Upper lobe of right lung (tissue), 1 donor: ENCODE results near the gene COX7B2. TPM values are rescaled to one million over a fixed set of nuclear protein-coding genes. Genes with fewer than 3 reads are reported as not detected.

Experiments used
- ATAC-seq: fragments of 200-7000 bp; cut with Tn5 transposase; one replicate; pipeline ENCODE4 v1.9.1; 2020; ENCODE audit warnings: mild to moderate bottlenecking, moderate library complexity
- DNase-seq: peaks from one replicate; pipeline ENCODE4 v3.0.0-alpha.2; 2020
- H3K27ac ChIP-seq: fragments of 200-600 bp; one replicate; pipeline ENCODE4 v1.8.0; 2022
- H3K27me3 ChIP-seq: fragments of 200-600 bp; one replicate; pipeline ENCODE4 v1.8.0; 2022; ENCODE audit warnings: mild to moderate bottlenecking
- H3K36me3 ChIP-seq: fragments of 200-600 bp; one replicate; pipeline ENCODE4 v1.8.0; 2022
- H3K4me1 ChIP-seq: fragments of 200-600 bp; one replicate; pipeline ENCODE4 v1.8.0; 2022
- H3K4me3 ChIP-seq: fragments of 200-600 bp; one replicate; pipeline ENCODE4 v1.8.0; 2022; ENCODE audit warnings: mild to moderate bottlenecking
- H3K9me3 ChIP-seq: fragments of 200-600 bp; one replicate; pipeline ENCODE4 v1.8.0; 2022
- CTCF ChIP-seq: fragments of 200-600 bp; IDR thresholded peaks from one replicate; pipeline ENCODE4 v1.8.0; 2022; ENCODE audit warnings: antibody characterized with exemption
- intact Hi-C: fragments of 100-400 bp; cut with DNase I; formaldehyde crosslinking; loops from one replicate; pipeline ENCODE4 v1.11.0; 2022
- total RNA-seq: library from RNA; stranded (reverse); fragmentation: NEBNext Ultra II Directional; extraction: Animal tissue kit (Norgen Biotek cat#: 25700); gene quantifications from one replicate; pipeline ENCODE4 v1.2.1, GENCODE V29; 2021
- donor health status: DM: no; HTN: yes; CAD: no; lungs with severe emphysema.

The COX7B2 gene
- total RNA-seq, 1 donor from 2014 or later = not detected

GRCh38 chr4:46937493-46937892 is 28.4 kb upstream of the COX7B2 start:
- DNase-seq = no peak
- Histone ChIP-seq H3K4me1 (no peaks in the 10 kb centered on the region), H3K27me3 (no peaks in the 10 kb centered on the region), H3K9me3 (no peaks in the 10 kb centered on the region), H3K4me3 (no peak overlapping the region), H3K27ac (no peak overlapping the region), H3K36me3 (no peaks in the 10 kb centered on the region)
- no peak for TF ChIP-seq CTCF
- intact Hi-C loops = no loop called here
- no peak for ATAC-seq

- Histone ChIP-seq H3K27me3 (peaks cover 1% of the 10 kb centered on the region), H3K27ac (no peak overlapping the region), H3K4me3 (no peak overlapping the region), H3K4me1 (no peaks in the 10 kb centered on the region), H3K36me3 (no peaks in the 10 kb centered on the region), H3K9me3 (no peaks in the 10 kb centered on the region)
- intact Hi-C loops = no loop called here
- ATAC-seq = no peak
- TF ChIP-seq CTCF = no peak
- DNase-seq = no peak
Observed at GRCh38 chr4:46934726-46935125, 25.7 kb upstream of the COX7B2 start.

DNA sequence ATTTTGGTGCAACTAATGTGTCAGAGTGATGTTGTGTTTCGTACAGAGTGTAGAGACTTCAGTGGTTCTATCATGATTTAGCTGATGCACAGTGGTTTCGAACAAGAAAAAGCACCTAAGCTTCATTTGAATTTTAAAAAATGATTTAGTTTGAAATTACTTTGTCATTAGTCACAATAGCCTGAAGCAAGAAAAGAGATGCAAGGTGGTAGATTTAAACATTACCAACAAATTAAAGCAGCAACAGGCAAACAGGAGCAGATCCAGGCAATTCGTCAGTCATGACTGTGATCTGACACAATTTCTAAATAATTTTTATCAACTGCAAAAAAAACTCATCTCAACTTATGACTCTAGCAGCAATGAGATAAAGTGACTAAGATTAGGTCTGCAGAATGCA is 24.6 kb upstream of the COX7B2 start:
- intact Hi-C loops = no loop called here
- peaks cover 6% of the 10 kb centered on the region for H3K27me3 ChIP-seq
- DNase-seq (no peak), ATAC-seq (no peak)
- no peak for TF ChIP-seq CTCF
- no peak overlapping the region for H3K27ac ChIP-seq
- H3K36me3 ChIP-seq = no peaks in the 10 kb centered on the region
- no peaks in the 10 kb centered on the region for H3K9me3 ChIP-seq
- H3K4me3 ChIP-seq = no peak overlapping the region
- no peaks in the 10 kb centered on the region for H3K4me1 ChIP-seq

- Histone ChIP-seq H3K36me3 (no peaks in the 10 kb centered on the region), H3K27me3 (peaks cover 6% of the 10 kb centered on the region), H3K4me1 (no peaks in the 10 kb centered on the region), H3K27ac (no peak overlapping the region), H3K4me3 (no peak overlapping the region), H3K9me3 (no peaks in the 10 kb centered on the region)
- intact Hi-C loops = no loop called here
- ATAC-seq (peak; percentile 79), DNase-seq (no peak)
- TF ChIP-seq CTCF = peak; percentile 42
Observed at GRCh38 chr4:46931981-46932380, 22.9 kb upstream of the COX7B2 start.

DNA sequence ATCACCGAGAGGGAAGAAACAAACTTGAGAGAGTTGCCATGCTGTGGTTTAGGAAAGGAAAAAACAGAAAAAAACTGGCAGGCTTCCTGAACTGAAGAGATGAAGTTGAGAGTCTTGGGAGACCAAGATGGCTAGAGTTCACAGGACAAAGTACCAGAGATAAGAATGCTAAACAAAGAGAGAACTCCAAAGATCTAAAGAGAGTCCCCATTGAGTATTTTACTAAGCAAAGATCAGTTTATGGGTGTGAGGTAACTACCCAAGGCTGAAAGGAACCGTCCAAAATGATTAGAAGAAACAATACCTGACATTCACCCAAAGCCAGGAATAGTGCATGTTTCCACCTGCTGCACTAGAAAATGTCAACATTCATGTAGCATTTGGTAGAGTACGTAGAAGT is 21.8 kb upstream of the COX7B2 start:
- intact Hi-C loops = no loop called here
- Histone ChIP-seq H3K4me1 (no peaks in the 10 kb centered on the region), H3K9me3 (no peaks in the 10 kb centered on the region), H3K27ac (no peak overlapping the region), H3K4me3 (no peak overlapping the region), H3K36me3 (no peaks in the 10 kb centered on the region), H3K27me3 (peaks cover 6% of the 10 kb centered on the region)
- TF ChIP-seq CTCF = no peak
- ATAC-seq = no peak
- no peak for DNase-seq

DNA sequence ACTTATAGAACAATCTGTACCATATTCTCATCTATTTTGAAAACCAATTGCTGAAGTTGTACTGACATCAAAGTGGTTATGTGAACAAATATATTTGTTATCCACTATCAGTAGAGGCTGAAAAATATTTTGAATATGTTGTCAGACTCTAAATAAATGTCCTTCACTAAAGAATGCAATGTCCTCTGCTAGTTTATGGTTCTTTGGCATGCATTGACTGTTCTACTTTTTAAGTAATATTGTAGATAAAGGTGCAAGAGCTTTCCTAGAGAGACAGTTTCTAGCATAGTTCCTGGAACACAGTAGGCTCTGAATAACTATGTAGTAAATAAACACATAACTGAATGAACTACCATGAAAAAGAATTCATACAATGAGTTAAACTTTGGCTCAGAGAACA is 18.2 kb upstream of the COX7B2 start:
- intact Hi-C loops = no loop called here
- Histone ChIP-seq H3K27me3 (peaks cover 6% of the 10 kb centered on the region), H3K4me3 (no peak overlapping the region), H3K9me3 (no peaks in the 10 kb centered on the region), H3K4me1 (no peaks in the 10 kb centered on the region), H3K36me3 (no peaks in the 10 kb centered on the region), H3K27ac (no peak overlapping the region)
- ATAC-seq (no peak), DNase-seq (no peak)
- no peak for TF ChIP-seq CTCF
